Gastrocnemius medialis (tissue), 4 donors: ENCODE measurements around the gene GJC2.

ENCODE experiments used
- CTCF ChIP-seq, 5 experiments: fragments of 450-650 bp in 3 of 5; fragments of 200-600 bp in 2 of 5; sonication (generic) in 2 of 5; IDR thresholded peaks in 4 of 5; conservative IDR thresholded peaks in 1 of 5; 1 replicate in 4 of 5; 2 replicates in 1 of 5; pipeline ENCODE4 v1.5.1; 2016 to 2019; ENCODE audit warnings: antibody characterized with exemption in 5 of 5, mild to moderate bottlenecking in 3 of 5, moderate library complexity in 3 of 5
- POLR2A ChIP-seq, 2 donors: fragments of 450-650 bp; IDR thresholded peaks; one replicate each; pipeline ENCODE4 v1.6.1; 2017; ENCODE audit warnings: antibody characterized with exemption in 2 of 2, mild to moderate bottlenecking in 2 of 2, moderate library complexity in 2 of 2

GRCh38 chr1:228151180-228151925 is 1.6 kb downstream of the GJC2 start:
- TF ChIP-seq CTCF (IDR thresholded peaks at IDR 0.05 in 4 of 5, conservative IDR thresholded peaks at IDR 0.05 in 1 of 5) = no peak
- TF ChIP-seq POLR2A (IDR thresholded peaks at IDR 0.05) = no peak
